A549 (cell line): ENCODE data around the gene KERA. TPM values are rescaled to one million over a fixed set of nuclear protein-coding genes. Genes with fewer than 3 reads are reported as not detected.

ENCODE experiments used
- ATAC-seq, 2 experiments: fragments of 200-7000 bp in 1 of 2; fragments of >200 bp in 1 of 2; cut with Nextera tagmentation in 1 of 2; cut with Tn5 transposase in 1 of 2; 3 replicates each; pipeline versions ENCODE4 v1.8.0 to v1.9.1; 2018 to 2020; ENCODE audit warnings: mild to moderate bottlenecking in 1 of 2, moderate library complexity in 1 of 2
- CTCF ChIA-PET: fragments of 300-600 bp; sonication (Branson Sonifier 250); formaldehyde crosslinking; extraction: SDS; loops from one replicate; lab custom pipeline; 2021; ENCODE audit warnings: antibody characterized with exemption, inconsistent platforms; lab: Yijun Ruan, JAX
- POLR2A ChIA-PET: fragments of 350-600 bp; formaldehyde crosslinking; extraction: SDS; loops from one replicate; lab custom pipeline; 2021; ENCODE audit warnings: antibody characterized with exemption, inconsistent platforms; lab: Yijun Ruan, JAX
- DNase-seq, 2 experiments: peaks; one replicate each; pipeline versions ENCODE4 v3.0.0 to v3.0.0-alpha.2; 2011 to 2016; ENCODE audit warnings: low read depth in 1 of 2, low spot score in 1 of 2
- FAIRE-seq: peaks from 2 replicates; lab custom pipeline; 2011; peaks lifted over from hg19 to GRCh38; lab: Jason Lieb, UNC
- H3K27ac ChIP-seq, 2 experiments: fragments of >200 bp; sonication (Bioruptor Twin); formaldehyde crosslinking; 3 replicates each; pipeline ENCODE4 v1.5.1; 2016 to 2017
- H3K4me1 ChIP-seq: fragments of >200 bp; sonication (Bioruptor Twin); formaldehyde crosslinking; 3 replicates; pipeline ENCODE4 v1.6.1; 2016
- H3K4me2 ChIP-seq: fragments of >200 bp; sonication (Bioruptor Twin); formaldehyde crosslinking; 3 replicates; pipeline ENCODE4 v1.6.1; 2016
- H3K4me3 ChIP-seq: fragments of >200 bp; sonication (Bioruptor Twin); formaldehyde crosslinking; 3 replicates; pipeline ENCODE4 v1.5.1; 2016
- H3K9me3 ChIP-seq: fragments of >200 bp; sonication (Bioruptor Twin); formaldehyde crosslinking; 3 replicates; pipeline ENCODE4 v1.6.1; 2016
- CBX2 ChIP-seq: fragments of 200-600 bp; sonication (generic); IDR thresholded peaks from 2 replicates; pipeline ENCODE4 v1.6.1; 2016; ENCODE audit warnings: low read depth, mild to moderate bottlenecking, borderline replicate concordance
- CHD2 ChIP-seq: fragments of 150-350 bp; IDR thresholded peaks from 2 replicates; pipeline ENCODE4 v1.6.1; 2014; ENCODE audit warnings: low read length; ENCODE audit not compliant: partially characterized antibody
- EHF ChIP-seq: fragments of 250-450 bp; sonication (Bioruptor Pico); IDR thresholded peaks from 2 replicates; pipeline ENCODE4 v1.5.0; 2020; ENCODE audit warnings: mild to moderate bottlenecking
- EHMT2 ChIP-seq: fragments of 200-600 bp; sonication (generic); IDR thresholded peaks from 2 replicates; pipeline ENCODE4 v1.6.1; 2016; ENCODE audit warnings: antibody characterized with exemption, low read depth, mild to moderate bottlenecking, moderate library complexity
- ELK1 ChIP-seq: fragments of 150-350 bp; IDR thresholded peaks from 2 replicates; pipeline ENCODE4 v1.6.1; 2014; ENCODE audit warnings: low read depth, mild to moderate bottlenecking, low read length
- FOSB ChIP-seq: fragments of 250-450 bp; sonication (Bioruptor Pico); IDR thresholded peaks from 2 replicates; pipeline ENCODE4 v1.5.0; 2020; ENCODE audit warnings: mild to moderate bottlenecking, moderate library complexity
- HDAC2 ChIP-seq: fragments of 200-600 bp; sonication (generic); IDR thresholded peaks from 2 replicates; pipeline ENCODE4 v1.6.1; 2016
- HOXA7 ChIP-seq: fragments of 250-450 bp; sonication (Bioruptor Pico); IDR thresholded peaks from 2 replicates; pipeline ENCODE4 v1.5.0; 2020; ENCODE audit warnings: mild to moderate bottlenecking, moderate library complexity
- JUN ChIP-seq, 2 experiments: fragments of >200 bp; sonication (Bioruptor Twin); formaldehyde crosslinking; IDR thresholded peaks; 2 replicates in 1 of 2; 3 replicates in 1 of 2; pipeline ENCODE4 v1.6.1; 2016 to 2017
- KDM1A ChIP-seq: fragments of 200-600 bp; sonication (generic); IDR thresholded peaks from 2 replicates; pipeline ENCODE4 v1.6.1; 2016; ENCODE audit warnings: low read depth, mild to moderate bottlenecking
- MAFK ChIP-seq: fragments of 450-650 bp; IDR thresholded peaks from 2 replicates; pipeline ENCODE4 v1.6.1; 2014; ENCODE audit not compliant: partially characterized antibody
- NFE2L2 ChIP-seq: fragments of 150-350 bp; conservative IDR thresholded peaks from 2 replicates; pipeline ENCODE4 v1.6.1; 2014; ENCODE audit warnings: low read length
- NR3C1 ChIP-seq: fragments of >200 bp; sonication (Bioruptor Twin); formaldehyde crosslinking; IDR thresholded peaks from 3 replicates; pipeline ENCODE4 v1.6.1; 2017
- POLR2AphosphoS2 ChIP-seq: conservative IDR thresholded peaks from 2 replicates; pipeline ENCODE4 v1.6.1; 2012; ENCODE audit warnings: low read length, improper control_type of control experiment, inconsistent platforms
- RARB ChIP-seq: fragments of 250-450 bp; sonication (Bioruptor Pico); IDR thresholded peaks from 2 replicates; pipeline ENCODE4 v1.8.0; 2021; ENCODE audit warnings: mild to moderate bottlenecking, moderate library complexity
- RFX5 ChIP-seq: fragments of 450-650 bp; IDR thresholded peaks from 2 replicates; pipeline ENCODE4 v1.7.1; 2014; ENCODE audit warnings: antibody characterized with exemption, mild to moderate bottlenecking, moderate library complexity
- SMC3 ChIP-seq: fragments of >200 bp; sonication (Bioruptor Twin); formaldehyde crosslinking; IDR thresholded peaks from 3 replicates; pipeline ENCODE4 v1.6.1; 2018; ENCODE audit warnings: inconsistent platforms
- TFCP2L1 ChIP-seq: fragments of 250-450 bp; sonication (Bioruptor Pico); IDR thresholded peaks from 2 replicates; pipeline ENCODE4 v1.5.0; 2021; ENCODE audit warnings: mild to moderate bottlenecking
- ZFP36 ChIP-seq: fragments of 450-650 bp; IDR thresholded peaks from 2 replicates; pipeline ENCODE4 v1.6.1; 2014; ENCODE audit warnings: borderline replicate concordance; ENCODE audit not compliant: partially characterized antibody
- ZNF302 ChIP-seq: fragments of 250-450 bp; sonication (Bioruptor Pico); IDR thresholded peaks from 2 replicates; pipeline ENCODE4 v1.9.0; 2021; ENCODE audit warnings: inconsistent platforms, mild to moderate bottlenecking, moderate library complexity
- ZSCAN20 ChIP-seq: fragments of 250-450 bp; sonication (Bioruptor Pico); IDR thresholded peaks from 2 replicates; pipeline ENCODE4 v1.8.0; 2022; ENCODE audit warnings: mild to moderate bottlenecking, moderate library complexity
- WGBS: methylation state at CpG from one replicate; pipeline ENCODE4 v1.1.6; 2017; ENCODE audit errors: missing lambda C conversion rate; 5-methylcytosine and 5-hydroxymethylcytosine counted together
- polyA plus RNA-seq, 4 experiments: library from polyadenylated mRNA; depleted of rRNA in 3 of 4; stranded (reverse); fragments of >200 nt; fragmentation: RNase III in 1 of 4; extraction: RNeasy Plus Mini Kit Qiagen cat#74134 plus additional on column Dnase treatment in 1 of 4; gene quantifications; 2 replicates in 3 of 4; 3 replicates in 1 of 4; pipeline ENCODE4 v1.2.3, GENCODE V29; 2011 to 2017
- TF ChIP-seq, protein P1 (sequence below): fragments of >200 bp; sonication (Bioruptor Twin); formaldehyde crosslinking; IDR thresholded peaks from 3 replicates; pipeline ENCODE4 v1.6.1; 2016
- TF ChIP-seq, protein P2 (sequence below): fragments of >200 bp; sonication (Bioruptor Twin); formaldehyde crosslinking; IDR thresholded peaks from 2 replicates; pipeline ENCODE4 v1.6.1; 2016
- TF ChIP-seq, protein P3 (sequence below): IDR thresholded peaks from 2 replicates; pipeline ENCODE4 v1.6.1; 2012
- TF ChIP-seq, protein P4 (sequence below): IDR thresholded peaks from 2 replicates; pipeline ENCODE4 v1.6.1; 2012; ENCODE audit warnings: low read depth, borderline replicate concordance
- TF ChIP-seq, protein P5 (sequence below): IDR thresholded peaks from 2 replicates; pipeline ENCODE4 v1.6.1; 2012
- TF ChIP-seq, protein P6 (sequence below): fragments of 450-650 bp; IDR thresholded peaks from 2 replicates; pipeline ENCODE4 v1.6.1; 2014; ENCODE audit warnings: antibody characterized with exemption

Gene KERA
- polyA plus RNA-seq, 2 of the 4 experiments (the other 2 are of a cell fraction), result not detected

- TF ChIP-seq NR3C1 (no peak), ELK1 (no peak), JUN (IDR thresholded peaks at IDR 0.05) (no peak), HDAC2 (no peak), ZFP36 (no peak), CBX2 (no peak), POLR2AphosphoS2 (no peak), MAFK (no peak), TFCP2L1 (CRISPR knock-in tag) (no peak), RFX5 (no peak), NFE2L2 (no peak), ZSCAN20 (CRISPR knock-in tag) (no peak), CHD2 (no peak), FOSB (no peak)
- TF ChIP-seq, protein P1, sequence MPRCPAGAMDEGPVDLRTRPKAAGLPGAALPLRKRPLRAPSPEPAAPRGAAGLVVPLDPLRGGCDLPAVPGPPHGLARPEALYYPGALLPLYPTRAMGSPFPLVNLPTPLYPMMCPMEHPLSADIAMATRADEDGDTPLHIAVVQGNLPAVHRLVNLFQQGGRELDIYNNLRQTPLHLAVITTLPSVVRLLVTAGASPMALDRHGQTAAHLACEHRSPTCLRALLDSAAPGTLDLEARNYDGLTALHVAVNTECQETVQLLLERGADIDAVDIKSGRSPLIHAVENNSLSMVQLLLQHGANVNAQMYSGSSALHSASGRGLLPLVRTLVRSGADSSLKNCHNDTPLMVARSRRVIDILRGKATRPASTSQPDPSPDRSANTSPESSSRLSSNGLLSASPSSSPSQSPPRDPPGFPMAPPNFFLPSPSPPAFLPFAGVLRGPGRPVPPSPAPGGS, result no peak
- TF ChIP-seq, protein P2, sequence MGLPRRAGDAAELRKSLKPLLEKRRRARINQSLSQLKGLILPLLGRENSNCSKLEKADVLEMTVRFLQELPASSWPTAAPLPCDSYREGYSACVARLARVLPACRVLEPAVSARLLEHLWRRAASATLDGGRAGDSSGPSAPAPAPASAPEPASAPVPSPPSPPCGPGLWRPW, result no peak
- TF ChIP-seq, protein P3, sequence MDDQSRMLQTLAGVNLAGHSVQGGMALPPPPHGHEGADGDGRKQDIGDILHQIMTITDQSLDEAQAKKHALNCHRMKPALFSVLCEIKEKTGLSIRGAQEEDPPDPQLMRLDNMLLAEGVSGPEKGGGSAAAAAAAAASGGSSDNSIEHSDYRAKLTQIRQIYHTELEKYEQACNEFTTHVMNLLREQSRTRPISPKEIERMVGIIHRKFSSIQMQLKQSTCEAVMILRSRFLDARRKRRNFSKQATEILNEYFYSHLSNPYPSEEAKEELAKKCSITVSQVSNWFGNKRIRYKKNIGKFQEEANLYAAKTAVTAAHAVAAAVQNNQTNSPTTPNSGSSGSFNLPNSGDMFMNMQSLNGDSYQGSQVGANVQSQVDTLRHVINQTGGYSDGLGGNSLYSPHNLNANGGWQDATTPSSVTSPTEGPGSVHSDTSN, result no peak
- TF ChIP-seq, protein P4, sequence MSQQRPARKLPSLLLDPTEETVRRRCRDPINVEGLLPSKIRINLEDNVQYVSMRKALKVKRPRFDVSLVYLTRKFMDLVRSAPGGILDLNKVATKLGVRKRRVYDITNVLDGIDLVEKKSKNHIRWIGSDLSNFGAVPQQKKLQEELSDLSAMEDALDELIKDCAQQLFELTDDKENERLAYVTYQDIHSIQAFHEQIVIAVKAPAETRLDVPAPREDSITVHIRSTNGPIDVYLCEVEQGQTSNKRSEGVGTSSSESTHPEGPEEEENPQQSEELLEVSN, result no peak
- TF ChIP-seq, protein P5, sequence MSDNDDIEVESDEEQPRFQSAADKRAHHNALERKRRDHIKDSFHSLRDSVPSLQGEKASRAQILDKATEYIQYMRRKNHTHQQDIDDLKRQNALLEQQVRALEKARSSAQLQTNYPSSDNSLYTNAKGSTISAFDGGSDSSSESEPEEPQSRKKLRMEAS, result no peak
- ChIA-PET POLR2A (no interaction called here), CTCF (no interaction called here)
- DNase-seq (no peak), FAIRE-seq (no peak), ATAC-seq (no peak)
- no peaks in the 10 kb centered on the region for H3K4me1 ChIP-seq
- H3K4me3 ChIP-seq, result no peak overlapping the region
- H3K4me2 ChIP-seq, result no peak overlapping the region
- H3K27ac ChIP-seq, result no peak overlapping the region
- 80% methylated on average over 2 of the region's 2 CpGs for WGBS
- H3K9me3 ChIP-seq, result no peaks in the 10 kb centered on the region
These were observed 15.1 kb upstream of the KERA start for GRCh38 chr12:91072931-91073330.

- no peak for DNase-seq
- Histone ChIP-seq H3K4me3 (no peak overlapping the region), H3K4me1 (no peaks in the 10 kb centered on the region), H3K4me2 (no peak overlapping the region), H3K9me3 (no peaks in the 10 kb centered on the region), H3K27ac (no peak overlapping the region)
- no peak for FAIRE-seq
- no peak for ATAC-seq
- POLR2A ChIA-PET, result no interaction called here
- TF ChIP-seq SMC3 (no peak), ELK1 (no peak), ZNF302 (no peak), TFCP2L1 (CRISPR knock-in tag) (no peak), HOXA7 (CRISPR knock-in tag) (no peak), JUN (IDR thresholded peaks at IDR 0.05) (no peak), EHF (no peak), FOSB (no peak), EHMT2 (no peak), KDM1A (no peak), CHD2 (no peak), RARB (CRISPR knock-in tag) (no peak)
- TF ChIP-seq, protein P5, result no peak
- TF ChIP-seq, protein P6, sequence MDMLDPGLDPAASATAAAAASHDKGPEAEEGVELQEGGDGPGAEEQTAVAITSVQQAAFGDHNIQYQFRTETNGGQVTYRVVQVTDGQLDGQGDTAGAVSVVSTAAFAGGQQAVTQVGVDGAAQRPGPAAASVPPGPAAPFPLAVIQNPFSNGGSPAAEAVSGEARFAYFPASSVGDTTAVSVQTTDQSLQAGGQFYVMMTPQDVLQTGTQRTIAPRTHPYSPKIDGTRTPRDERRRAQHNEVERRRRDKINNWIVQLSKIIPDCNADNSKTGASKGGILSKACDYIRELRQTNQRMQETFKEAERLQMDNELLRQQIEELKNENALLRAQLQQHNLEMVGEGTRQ, result no peak
- CTCF ChIA-PET, result interaction anchor here (1.0 kb wide), 1 partner anchor 21 kb away, joined by 3 read pairs; no protein-coding TSS in a partner anchor
These were observed 13.1 kb upstream of the KERA start for GRCh38 chr12:91070936-91071335.
